WTC11 (cell line): ENCODE measurements around the gene HFM1.

Experiments used
- SP1 ChIP-seq: sonication (generic); formaldehyde crosslinking; conservative IDR thresholded peaks from 2 replicates; pipeline ENCODE4 v1.8.1; 2022; ENCODE audit warnings: missing genetic modification reagents
- TP53 ChIP-seq: sonication (generic); formaldehyde crosslinking; IDR thresholded peaks from 2 replicates; pipeline ENCODE4 v1.8.1; 2023; ENCODE audit warnings: mild to moderate bottlenecking, missing genetic modification reagents
- ZNF219 ChIP-seq: sonication (generic); formaldehyde crosslinking; IDR thresholded peaks from 2 replicates; pipeline ENCODE4 v1.8.0; 2023; ENCODE audit warnings: missing genetic modification reagents, mild to moderate bottlenecking, borderline replicate concordance
- TF ChIP-seq, protein P1 (sequence below): fragments of 200-600 bp; IDR thresholded peaks from 2 replicates; pipeline ENCODE4 v1.8.0; 2022; ENCODE audit warnings: antibody characterized with exemption

DNA sequence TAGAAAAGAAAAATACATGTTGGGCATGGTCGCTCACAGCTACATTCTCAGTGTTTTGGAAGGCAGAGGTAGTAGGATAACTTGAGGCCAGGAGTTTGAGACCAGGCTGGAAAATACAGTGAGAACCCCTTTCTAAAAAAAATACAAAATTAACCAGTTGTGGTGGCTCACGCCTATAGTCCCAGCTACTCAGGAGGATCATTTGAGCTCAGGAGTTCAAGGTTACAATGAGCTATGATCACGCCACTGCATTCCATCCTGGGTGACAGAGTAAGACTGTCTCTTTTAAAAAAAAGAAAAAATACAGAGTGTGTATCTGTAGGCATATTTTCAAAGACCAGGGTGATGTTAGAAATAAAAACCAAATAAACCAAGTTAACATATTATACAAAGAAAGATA, 57.8 kb downstream of the HFM1 start:
- TF ChIP-seq, protein P1, sequence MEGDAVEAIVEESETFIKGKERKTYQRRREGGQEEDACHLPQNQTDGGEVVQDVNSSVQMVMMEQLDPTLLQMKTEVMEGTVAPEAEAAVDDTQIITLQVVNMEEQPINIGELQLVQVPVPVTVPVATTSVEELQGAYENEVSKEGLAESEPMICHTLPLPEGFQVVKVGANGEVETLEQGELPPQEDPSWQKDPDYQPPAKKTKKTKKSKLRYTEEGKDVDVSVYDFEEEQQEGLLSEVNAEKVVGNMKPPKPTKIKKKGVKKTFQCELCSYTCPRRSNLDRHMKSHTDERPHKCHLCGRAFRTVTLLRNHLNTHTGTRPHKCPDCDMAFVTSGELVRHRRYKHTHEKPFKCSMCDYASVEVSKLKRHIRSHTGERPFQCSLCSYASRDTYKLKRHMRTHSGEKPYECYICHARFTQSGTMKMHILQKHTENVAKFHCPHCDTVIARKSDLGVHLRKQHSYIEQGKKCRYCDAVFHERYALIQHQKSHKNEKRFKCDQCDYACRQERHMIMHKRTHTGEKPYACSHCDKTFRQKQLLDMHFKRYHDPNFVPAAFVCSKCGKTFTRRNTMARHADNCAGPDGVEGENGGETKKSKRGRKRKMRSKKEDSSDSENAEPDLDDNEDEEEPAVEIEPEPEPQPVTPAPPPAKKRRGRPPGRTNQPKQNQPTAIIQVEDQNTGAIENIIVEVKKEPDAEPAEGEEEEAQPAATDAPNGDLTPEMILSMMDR, result no peak
- TF ChIP-seq SP1 (CRISPR knock-in tag), result no peak
- TF ChIP-seq TP53, result no peak
- TF ChIP-seq ZNF219 (CRISPR knock-in tag), result no peak
